Kidney (tissue), 14 donors: ENCODE data around the gene USP6NL. TPM values are rescaled to one million over a fixed set of nuclear protein-coding genes. Genes with fewer than 3 reads are reported as not detected.

Experiments used
- DNase-seq, 5 donors: peaks; one replicate each; pipeline ENCODE4 v3.0.0-alpha.2; 2013 to 2020
- FAIRE-seq: peaks from 2 replicates; lab custom pipeline; 2012; peaks lifted over from hg19 to GRCh38; lab: Jason Lieb, UNC
- H3K27ac ChIP-seq, 2 donors: one replicate each; pipeline ENCODE4 v1.7.0; 2013; ENCODE audit warnings: low read depth in 2 of 2, low read length in 2 of 2, inconsistent platforms in 1 of 2
- H3K27me3 ChIP-seq: one replicate; pipeline ENCODE4 v1.7.1; 2013; ENCODE audit warnings: low read length, inconsistent platforms; ENCODE audit not compliant: control insufficient read depth, insufficient read depth
- H3K36me3 ChIP-seq, 3 donors: one replicate each; pipeline versions ENCODE4 v1.7.0 to v1.7.1; 2013; ENCODE audit warnings: low read length in 3 of 3, control low read depth in 1 of 3, inconsistent platforms in 1 of 3; ENCODE audit not compliant: insufficient read depth in 3 of 3, control insufficient read depth in 2 of 3
- H3K4me1 ChIP-seq, 3 donors: one replicate each; pipeline versions ENCODE4 v1.7.0 to v1.7.1; 2013; ENCODE audit warnings: low read length in 3 of 3, inconsistent platforms in 1 of 3, low read depth in 1 of 3; ENCODE audit not compliant: control insufficient read depth in 2 of 3, insufficient read depth in 2 of 3
- H3K4me3 ChIP-seq, 3 donors: one replicate each; pipeline versions ENCODE4 v1.7.0 to v1.8.1; 2013; ENCODE audit warnings: low read length in 3 of 3, control low read depth in 1 of 3, inconsistent platforms in 1 of 3
- H3K9ac ChIP-seq, 3 donors: one replicate each; pipeline versions ENCODE4 v1.7.0 to v1.7.1; 2013; ENCODE audit warnings: low read length in 3 of 3, control low read depth in 1 of 3, inconsistent platforms in 1 of 3
- H3K9me3 ChIP-seq, 3 donors: one replicate each; pipeline versions ENCODE4 v1.7.0 to v1.7.1; 2013; ENCODE audit warnings: low read length in 3 of 3, control low read depth in 1 of 3, inconsistent platforms in 1 of 3; ENCODE audit not compliant: control insufficient read depth in 2 of 3, insufficient read depth in 1 of 3
- intact Hi-C: fragments of 100-400 bp; cut with DNase I; formaldehyde crosslinking; loops from one replicate; pipeline ENCODE4 v1.11.1; 2022
- polyA plus RNA-seq: library from polyadenylated mRNA; stranded (reverse); fragments of 350-450 nt; fragmentation: Illumina TruSeq; extraction: RNeasy Lipid Tissue Mini Kit (QIAGEN cat#74804); gene quantifications from one replicate; pipeline ENCODE4 v1.2.3, GENCODE V29; 2014; ENCODE audit warnings: low read depth, low replicate concordance; ENCODE audit not compliant: insufficient read depth
- total RNA-seq: library from RNA; stranded (reverse); fragmentation: NEBNext Ultra II Directional; extraction: Animal tissue kit (Norgen Biotek cat#: 25700); gene quantifications from one replicate; pipeline ENCODE4 v1.2.1, GENCODE V29; 2021
- TF ChIP-seq, protein P1 (sequence below): IDR thresholded peaks from 3 replicates; pipeline ENCODE4 v1.5.1; 2012; ENCODE audit warnings: mild to moderate bottlenecking, moderate library complexity, borderline replicate concordance; ENCODE audit not compliant: insufficient read depth; ENCODE audit errors: extremely low read depth
- donor health status: control.
- donor health status: control.
- donor health status: control.
- donor health status: control.
- donor health status: control.
- donor health status: DM: yes; HTN: yes; CAD: no.
- donor health status: Normal renal cell carcinoma (clear cell type).

USP6NL gene
- total and polyA plus RNA-seq, 2 donors from 2014 or later, result 4.5 to 17.7 TPM

DNA sequence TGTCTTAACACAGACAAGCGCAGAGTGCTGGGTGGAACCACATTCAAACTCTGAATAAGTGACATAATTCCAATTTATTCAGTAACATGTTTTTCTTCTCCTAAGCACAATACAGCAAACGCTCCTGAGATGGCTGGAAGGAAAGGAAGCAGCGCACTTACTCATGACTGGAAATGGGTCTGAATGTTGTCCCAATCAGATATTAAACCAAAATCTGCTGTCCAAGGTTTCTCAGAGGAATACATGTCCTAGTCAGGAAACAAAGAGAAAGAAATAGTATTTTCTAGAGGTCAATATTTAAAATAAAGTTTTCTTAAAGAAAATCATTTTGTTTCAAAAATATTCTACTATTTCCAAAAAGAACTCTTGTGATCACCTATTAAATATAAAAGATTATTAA lies 14.0 kb downstream of the USP6NL start:
- peaks cover 2 to 9% (median 5%) of the 10 kb centered on the region in 3 donors for H3K4me1 ChIP-seq
- H3K27me3 ChIP-seq, result no peaks in the 10 kb centered on the region
- no peak overlapping the region for H3K4me3 ChIP-seq
- intact Hi-C loops, result no loop called here
- H3K27ac ChIP-seq, result no peak overlapping the region
- FAIRE-seq (no peak), DNase-seq (no peak)
- no peak overlapping the region for H3K9ac ChIP-seq
- no peaks in the 10 kb centered on the region for H3K36me3 ChIP-seq
- TF ChIP-seq, protein P1, sequence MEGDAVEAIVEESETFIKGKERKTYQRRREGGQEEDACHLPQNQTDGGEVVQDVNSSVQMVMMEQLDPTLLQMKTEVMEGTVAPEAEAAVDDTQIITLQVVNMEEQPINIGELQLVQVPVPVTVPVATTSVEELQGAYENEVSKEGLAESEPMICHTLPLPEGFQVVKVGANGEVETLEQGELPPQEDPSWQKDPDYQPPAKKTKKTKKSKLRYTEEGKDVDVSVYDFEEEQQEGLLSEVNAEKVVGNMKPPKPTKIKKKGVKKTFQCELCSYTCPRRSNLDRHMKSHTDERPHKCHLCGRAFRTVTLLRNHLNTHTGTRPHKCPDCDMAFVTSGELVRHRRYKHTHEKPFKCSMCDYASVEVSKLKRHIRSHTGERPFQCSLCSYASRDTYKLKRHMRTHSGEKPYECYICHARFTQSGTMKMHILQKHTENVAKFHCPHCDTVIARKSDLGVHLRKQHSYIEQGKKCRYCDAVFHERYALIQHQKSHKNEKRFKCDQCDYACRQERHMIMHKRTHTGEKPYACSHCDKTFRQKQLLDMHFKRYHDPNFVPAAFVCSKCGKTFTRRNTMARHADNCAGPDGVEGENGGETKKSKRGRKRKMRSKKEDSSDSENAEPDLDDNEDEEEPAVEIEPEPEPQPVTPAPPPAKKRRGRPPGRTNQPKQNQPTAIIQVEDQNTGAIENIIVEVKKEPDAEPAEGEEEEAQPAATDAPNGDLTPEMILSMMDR, result no peak
- H3K9me3 ChIP-seq, result no peaks in the 10 kb centered on the region

GRCh38 chr10:11595395-11595692 lies 16.1 kb downstream of the USP6NL start:
- H3K4me3 ChIP-seq, result no peak overlapping the region
- H3K9ac ChIP-seq, result no peak overlapping the region
- intact Hi-C loops, result no loop called here
- no peak overlapping the region for H3K27ac ChIP-seq
- no peak for FAIRE-seq
- H3K27me3 ChIP-seq, result no peaks in the 10 kb centered on the region
- no peaks in the 10 kb centered on the region for H3K9me3 ChIP-seq
- TF ChIP-seq, protein P1, result no peak
- DNase-seq, result no peak
- H3K4me1 ChIP-seq, result peaks cover 0 to 9% (median 5%) of the 10 kb centered on the region in 3 donors
- no peaks in the 10 kb centered on the region for H3K36me3 ChIP-seq

- Histone ChIP-seq H3K4me3 (no peak overlapping the region), H3K36me3 (no peaks in the 10 kb centered on the region), H3K27me3 (no peaks in the 10 kb centered on the region), H3K4me1 (peaks cover 0 to 9% (median under 1%) of the 10 kb centered on the region in 3 donors), H3K9ac (no peak overlapping the region), H3K9me3 (no peaks in the 10 kb centered on the region), H3K27ac (no peak overlapping the region)
- TF ChIP-seq, protein P1, result no peak
- no peak for FAIRE-seq
- DNase-seq, result no peak
- intact Hi-C loops, result no loop called here
These were observed 16.7 kb downstream of the USP6NL start for GRCh38 chr10:11594589-11595394.
